ENCODE measurements around the gene S100A8. TPM values are rescaled to one million over a fixed set of nuclear protein-coding genes. Genes with fewer than 3 reads are reported as not detected.

The S100A8 gene
- total RNA-seq, 2 experiments from 2014 or later = not detected

DNA sequence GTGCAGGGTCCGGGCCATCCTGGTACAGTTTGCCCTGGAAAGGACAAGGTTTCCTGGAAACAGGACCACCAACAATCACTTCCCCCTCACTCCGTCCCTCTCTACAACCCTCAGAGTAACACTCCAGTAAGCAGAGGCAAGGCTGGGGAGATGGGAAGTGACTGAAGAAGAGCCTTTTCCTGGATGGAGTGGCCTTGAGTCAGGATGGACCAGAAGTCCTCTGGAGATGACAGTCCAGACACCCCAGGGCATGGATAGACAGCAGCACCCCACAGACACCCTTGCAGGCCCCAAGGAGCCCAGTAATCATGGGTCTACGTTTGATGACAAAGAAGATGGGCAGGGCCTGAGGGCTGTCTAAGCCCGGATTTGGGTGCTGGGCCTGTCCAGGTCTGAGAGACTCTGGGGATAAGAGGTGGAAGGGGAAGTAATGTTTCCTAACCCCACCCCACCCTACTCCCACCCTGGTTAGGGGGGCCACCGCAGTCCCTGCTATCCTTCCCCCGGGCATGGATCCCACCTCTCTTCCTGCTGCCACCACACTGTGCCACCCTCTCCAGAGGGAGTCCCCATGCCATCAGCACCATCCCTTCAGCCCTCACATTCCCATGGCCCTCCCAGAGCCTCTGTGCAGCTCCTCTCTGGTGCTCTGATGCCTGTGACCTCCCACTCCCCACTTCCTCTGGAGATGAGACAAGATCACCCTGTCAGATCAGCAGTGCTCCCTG is 7.2 kb upstream of the S100A8 start:
- intact Hi-C loops (cut with DNase I, micrococcal nuclease) = no loop called here
- Mint-ChIP-seq H3K27ac (no peak overlapping the region), H3K36me3 (ENCODE audit: low read depth) (no peaks in the 10 kb centered on the region), H3K27me3 (peaks cover 8% of the 10 kb centered on the region), H3K9me3 (ENCODE audit: low read depth) (no peaks in the 10 kb centered on the region), H3K4me3 (no peak overlapping the region), H3K4me1 (no peaks in the 10 kb centered on the region)
- DNase-seq = no peak
- ATAC-seq = no peak
- ChIA-PET POLR2A (no interaction called here), CTCF (no interaction called here)

DNA sequence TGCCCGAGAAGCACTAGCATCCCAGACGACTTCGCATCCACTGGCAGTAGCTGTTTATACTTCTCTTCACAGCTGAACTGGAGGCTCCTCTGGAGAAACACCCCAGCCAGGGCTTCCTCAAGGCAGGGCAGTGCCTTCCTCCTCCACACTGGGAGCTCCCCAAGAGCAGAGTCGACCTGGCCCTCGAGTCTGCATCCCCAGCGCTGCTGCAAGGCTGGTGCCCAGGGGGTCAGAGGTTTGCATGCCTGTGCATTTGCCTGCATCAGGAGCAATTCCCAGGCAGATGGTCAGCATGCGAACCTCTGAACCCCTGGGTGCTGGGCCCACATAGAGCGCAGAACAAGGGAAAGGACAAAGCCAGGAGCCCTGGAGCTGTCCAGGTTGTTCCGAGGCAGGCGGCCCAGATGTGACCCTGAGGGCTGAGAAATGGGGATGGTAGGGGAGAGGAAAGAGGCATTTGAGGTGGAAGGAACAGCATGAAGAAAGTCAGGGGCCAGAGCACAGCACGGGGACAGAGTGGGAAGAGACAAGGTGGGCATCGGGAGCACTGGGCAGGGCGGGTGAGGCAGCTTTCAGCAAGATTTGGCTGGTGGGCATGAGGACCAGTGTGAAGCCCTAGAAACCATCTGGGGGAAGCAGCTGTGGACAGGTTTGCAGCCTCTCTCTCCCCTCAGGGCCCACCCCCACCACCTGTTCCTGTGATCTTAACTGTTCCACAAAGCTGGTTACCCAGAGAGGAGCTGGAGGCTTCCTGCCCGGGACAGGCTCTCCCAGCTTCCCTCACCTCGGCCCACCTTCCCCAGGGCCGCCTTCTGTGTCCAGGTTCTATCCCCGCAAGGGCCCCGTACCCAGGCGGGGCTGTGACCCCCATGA is 6.4 kb upstream of the S100A8 start:
- no peak overlapping the region for H3K27ac Mint-ChIP-seq
- CTCF ChIA-PET = interaction anchor here (1.0 kb wide), 1 partner anchor 45 kb away, joined by 3 read pairs; no protein-coding TSS in a partner anchor
- ATAC-seq = no peak
- POLR2A ChIA-PET = no interaction called here
- intact Hi-C loops (cut with DNase I, micrococcal nuclease) = no loop called here
- DNase-seq = no peak
- no peak overlapping the region for H3K4me3 Mint-ChIP-seq
- H3K27me3 Mint-ChIP-seq = peaks cover 10% of the 10 kb centered on the region
- H3K4me1 Mint-ChIP-seq = no peaks in the 10 kb centered on the region
- H3K36me3 Mint-ChIP-seq (ENCODE audit: low read depth) = no peaks in the 10 kb centered on the region
- H3K9me3 Mint-ChIP-seq (ENCODE audit: low read depth) = no peaks in the 10 kb centered on the region

DNA sequence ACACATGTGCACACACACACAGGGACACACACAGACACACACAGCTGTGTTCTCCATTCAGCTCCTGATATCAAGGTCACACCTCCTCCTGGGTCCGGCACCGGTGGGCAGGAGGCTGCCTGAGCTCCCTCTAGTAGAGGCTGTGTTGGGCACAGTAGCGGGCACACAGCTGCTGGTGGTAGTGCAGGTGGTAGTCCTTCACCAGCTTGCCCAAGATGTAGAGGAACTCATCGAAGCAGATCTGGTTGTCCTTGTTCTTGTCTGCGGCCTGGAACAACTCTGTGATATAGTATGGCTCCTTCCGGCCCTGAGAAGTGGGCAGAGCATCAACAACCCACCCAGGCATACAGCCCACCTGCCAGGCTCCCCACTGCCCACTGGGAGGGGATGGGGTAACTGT is 5.6 kb upstream of the S100A8 start:
- Mint-ChIP-seq H3K27ac (no peak overlapping the region), H3K4me1 (no peaks in the 10 kb centered on the region), H3K9me3 (ENCODE audit: low read depth) (no peaks in the 10 kb centered on the region), H3K27me3 (peaks cover 10% of the 10 kb centered on the region), H3K4me3 (no peak overlapping the region), H3K36me3 (ENCODE audit: low read depth) (no peaks in the 10 kb centered on the region)
- DNase-seq (no peak), ATAC-seq (no peak)
- intact Hi-C loops (cut with DNase I, micrococcal nuclease) = no loop called here
- ChIA-PET POLR2A (no interaction called here), CTCF (interaction anchor here (1.0 to 2.4 kb wide), 2 partner anchors 44 to 98 kb away, joined by 3 to 9 read pairs; no protein-coding TSS in a partner anchor)

DNA sequence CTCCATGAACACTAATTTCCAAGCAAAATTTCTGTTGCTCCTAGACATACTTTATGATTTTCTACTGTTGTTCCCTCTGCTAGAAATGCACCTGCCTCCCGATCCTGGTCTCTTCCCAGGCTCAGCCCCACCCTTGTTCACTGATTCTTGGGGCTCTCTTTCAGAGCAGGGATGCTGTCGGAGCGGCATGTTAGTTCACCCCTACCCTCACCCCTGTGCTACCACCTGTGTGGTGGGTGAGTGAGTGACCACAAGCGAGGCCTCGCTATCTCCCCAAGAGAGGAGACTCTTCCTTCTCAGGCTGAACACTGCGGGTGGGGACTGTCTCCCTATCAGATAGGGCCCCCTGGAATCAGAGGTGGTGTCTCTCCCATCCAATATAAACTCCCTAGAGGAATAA is 4.9 kb upstream of the S100A8 start:
- Mint-ChIP-seq H3K27me3 (peaks cover 10% of the 10 kb centered on the region), H3K4me1 (no peaks in the 10 kb centered on the region), H3K9me3 (ENCODE audit: low read depth) (no peaks in the 10 kb centered on the region), H3K27ac (no peak overlapping the region), H3K4me3 (no peak overlapping the region), H3K36me3 (ENCODE audit: low read depth) (no peaks in the 10 kb centered on the region)
- intact Hi-C loops (cut with DNase I, micrococcal nuclease) = no loop called here
- ChIA-PET POLR2A (no interaction called here), CTCF (interaction anchor here (2.4 kb wide), 1 partner anchor 99 kb away, joined by 9 read pairs; no protein-coding TSS in a partner anchor)
- no peak for DNase-seq
- ATAC-seq = no peak

DNA sequence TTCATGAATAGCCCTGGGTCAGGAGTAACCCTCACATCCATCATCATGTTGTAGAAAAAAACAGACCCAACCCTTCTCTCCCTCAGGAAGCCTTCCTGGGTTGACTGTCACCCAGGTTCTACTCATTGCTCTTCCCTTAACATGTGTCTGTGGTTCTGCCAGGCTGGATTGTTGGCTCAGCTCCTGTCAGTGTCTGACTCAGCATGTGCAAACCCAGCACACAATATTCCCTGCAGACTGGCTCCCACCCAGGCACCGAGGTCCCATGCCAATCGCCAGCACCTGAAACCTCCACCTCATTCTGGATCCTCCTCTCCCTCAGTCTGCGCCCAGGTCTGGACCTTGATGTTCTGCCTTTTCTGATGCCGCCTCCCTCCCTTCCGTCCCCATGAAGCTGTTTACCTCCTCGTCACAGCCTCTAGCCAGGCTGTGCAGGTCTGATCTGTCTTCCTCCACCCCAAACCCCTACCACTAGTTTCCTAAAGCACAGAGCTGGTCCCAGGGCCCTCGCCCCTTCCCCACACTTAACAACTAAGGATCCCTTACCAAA is 4.3 kb upstream of the S100A8 start:
- ATAC-seq (no peak), DNase-seq (no peak)
- no peaks in the 10 kb centered on the region for H3K4me1 Mint-ChIP-seq
- H3K27ac Mint-ChIP-seq = no peak overlapping the region
- intact Hi-C loops (cut with DNase I, micrococcal nuclease) = no loop called here
- no peak overlapping the region for H3K4me3 Mint-ChIP-seq
- peaks cover 10% of the 10 kb centered on the region for H3K27me3 Mint-ChIP-seq
- ChIA-PET CTCF (interaction anchor here (2.4 kb wide), 1 partner anchor 100 kb away, joined by 9 read pairs; no protein-coding TSS in a partner anchor), POLR2A (no interaction called here)
- no peaks in the 10 kb centered on the region for H3K36me3 Mint-ChIP-seq (ENCODE audit: low read depth)
- no peaks in the 10 kb centered on the region for H3K9me3 Mint-ChIP-seq (ENCODE audit: low read depth)

DNA sequence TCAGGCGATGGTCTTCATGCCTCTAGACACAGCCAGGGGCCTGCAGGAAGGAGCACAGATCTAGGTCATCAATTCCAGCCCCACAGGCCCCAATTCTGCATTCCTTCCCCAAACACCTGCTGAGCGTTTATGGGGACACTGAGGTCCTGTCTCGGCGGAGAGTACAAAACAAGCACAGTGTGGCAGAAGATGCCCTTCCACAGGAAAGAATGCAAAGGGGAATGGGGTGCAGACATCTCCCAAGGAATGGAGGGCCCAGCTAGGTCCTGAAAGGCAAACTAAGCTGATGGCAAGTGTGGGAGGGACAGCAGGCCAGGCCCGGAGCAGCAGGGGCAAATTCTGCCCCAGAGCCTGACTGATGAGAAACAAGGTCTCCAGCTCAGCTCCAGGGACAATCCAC is 3.5 kb upstream of the S100A8 start:
- Mint-ChIP-seq H3K4me1 (no peaks in the 10 kb centered on the region), H3K27me3 (peaks cover 11% of the 10 kb centered on the region), H3K36me3 (ENCODE audit: low read depth) (no peaks in the 10 kb centered on the region), H3K9me3 (ENCODE audit: low read depth) (no peaks in the 10 kb centered on the region), H3K4me3 (no peak overlapping the region), H3K27ac (no peak overlapping the region)
- POLR2A ChIA-PET = no interaction called here
- DNase-seq (no peak), ATAC-seq (no peak)
- intact Hi-C loops (cut with DNase I, micrococcal nuclease) = no loop called here
- CTCF ChIA-PET = interaction anchor here (0.6 to 2.4 kb wide), 2 partner anchors 88 to 100 kb away, joined by 3 to 9 read pairs; no protein-coding TSS in a partner anchor

DNA sequence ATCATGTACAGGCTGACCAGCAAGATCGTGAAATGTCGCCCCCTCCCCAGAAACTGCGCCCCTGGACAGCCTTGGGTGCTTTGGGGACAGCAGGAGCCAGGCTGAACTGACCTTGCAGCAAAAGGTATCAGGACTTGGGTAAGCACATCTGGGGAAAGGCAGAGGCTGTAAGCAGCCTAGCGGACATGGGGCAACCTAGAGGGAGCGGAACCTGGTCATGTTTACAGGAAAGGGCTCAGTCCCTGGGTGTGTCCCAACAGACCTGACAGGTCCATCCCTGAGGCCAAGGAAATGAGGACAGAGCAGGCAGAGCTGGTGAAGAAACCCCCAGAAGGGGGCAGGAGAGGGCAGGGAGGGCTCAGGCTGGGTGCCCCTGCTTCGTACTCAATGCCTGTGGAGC is 3.1 kb upstream of the S100A8 start:
- intact Hi-C loops (cut with DNase I, micrococcal nuclease) = no loop called here
- Mint-ChIP-seq H3K27me3 (peaks cover 11% of the 10 kb centered on the region), H3K4me3 (no peak overlapping the region), H3K4me1 (no peaks in the 10 kb centered on the region), H3K27ac (no peak overlapping the region), H3K9me3 (ENCODE audit: low read depth) (no peaks in the 10 kb centered on the region), H3K36me3 (ENCODE audit: low read depth) (no peaks in the 10 kb centered on the region)
- ChIA-PET POLR2A (no interaction called here), CTCF (no interaction called here)
- ATAC-seq (no peak), DNase-seq (no peak)

DNA sequence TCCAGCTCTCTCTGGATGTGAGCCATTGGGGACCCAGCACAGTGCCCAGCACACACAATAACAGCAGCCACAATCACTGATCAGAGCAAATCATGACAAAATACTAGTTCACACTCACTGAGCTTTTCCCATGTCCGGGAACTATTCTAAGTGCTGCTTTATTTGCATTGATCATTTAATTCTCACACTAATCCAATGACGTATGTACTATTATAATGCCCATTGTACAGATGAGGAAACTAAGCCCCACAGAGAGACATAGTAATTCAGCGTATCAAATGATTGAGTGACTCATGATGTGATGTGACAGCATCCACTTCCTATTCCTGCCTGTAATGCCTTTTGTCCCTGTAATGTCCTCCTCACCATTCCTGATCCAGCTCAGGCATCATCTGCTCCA is 1.9 kb upstream of the S100A8 start:
- intact Hi-C loops (cut with DNase I, micrococcal nuclease) = no loop called here
- peaks cover 10% of the 10 kb centered on the region for H3K27me3 Mint-ChIP-seq
- CTCF ChIA-PET = interaction anchor here (1.4 kb wide), 2 partner anchors 10 to 102 kb away, joined by 3 to 4 read pairs; no protein-coding TSS in a partner anchor
- no peaks in the 10 kb centered on the region for H3K9me3 Mint-ChIP-seq (ENCODE audit: low read depth)
- H3K27ac Mint-ChIP-seq = no peak overlapping the region
- no peaks in the 10 kb centered on the region for H3K4me1 Mint-ChIP-seq
- no peaks in the 10 kb centered on the region for H3K36me3 Mint-ChIP-seq (ENCODE audit: low read depth)
- POLR2A ChIA-PET = no interaction called here
- H3K4me3 Mint-ChIP-seq = no peak overlapping the region
- DNase-seq = no peak
- ATAC-seq = no peak

DNA sequence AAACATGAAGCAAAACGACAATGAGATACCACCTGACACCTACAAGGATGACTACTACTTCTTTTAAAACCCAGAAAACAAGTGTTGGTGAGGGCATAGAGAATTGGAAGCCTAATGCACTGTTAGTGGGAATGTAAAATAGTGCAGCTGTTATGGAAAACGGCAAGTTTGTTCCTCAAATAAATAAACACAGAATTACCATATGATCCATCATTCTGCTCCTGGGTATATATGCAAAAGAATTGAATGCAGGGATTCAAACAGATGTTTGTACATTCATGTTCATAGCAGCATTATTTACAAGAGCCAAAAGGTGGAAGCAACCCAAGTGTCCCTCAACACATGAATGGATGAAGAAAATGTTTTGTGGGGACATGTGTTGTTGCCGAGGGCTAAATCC is 1.4 kb upstream of the S100A8 start:
- no peaks in the 10 kb centered on the region for H3K36me3 Mint-ChIP-seq (ENCODE audit: low read depth)
- no peak overlapping the region for H3K27ac Mint-ChIP-seq
- no peak overlapping the region for H3K4me3 Mint-ChIP-seq
- peaks cover 10% of the 10 kb centered on the region for H3K27me3 Mint-ChIP-seq
- ChIA-PET POLR2A (no interaction called here), CTCF (interaction anchor here (1.4 kb wide), 2 partner anchors 10 to 102 kb away, joined by 3 to 4 read pairs; no protein-coding TSS in a partner anchor)
- DNase-seq (no peak), ATAC-seq (no peak)
- intact Hi-C loops (cut with DNase I, micrococcal nuclease) = no loop called here
- H3K4me1 Mint-ChIP-seq = no peaks in the 10 kb centered on the region
- no peaks in the 10 kb centered on the region for H3K9me3 Mint-ChIP-seq (ENCODE audit: low read depth)

DNA sequence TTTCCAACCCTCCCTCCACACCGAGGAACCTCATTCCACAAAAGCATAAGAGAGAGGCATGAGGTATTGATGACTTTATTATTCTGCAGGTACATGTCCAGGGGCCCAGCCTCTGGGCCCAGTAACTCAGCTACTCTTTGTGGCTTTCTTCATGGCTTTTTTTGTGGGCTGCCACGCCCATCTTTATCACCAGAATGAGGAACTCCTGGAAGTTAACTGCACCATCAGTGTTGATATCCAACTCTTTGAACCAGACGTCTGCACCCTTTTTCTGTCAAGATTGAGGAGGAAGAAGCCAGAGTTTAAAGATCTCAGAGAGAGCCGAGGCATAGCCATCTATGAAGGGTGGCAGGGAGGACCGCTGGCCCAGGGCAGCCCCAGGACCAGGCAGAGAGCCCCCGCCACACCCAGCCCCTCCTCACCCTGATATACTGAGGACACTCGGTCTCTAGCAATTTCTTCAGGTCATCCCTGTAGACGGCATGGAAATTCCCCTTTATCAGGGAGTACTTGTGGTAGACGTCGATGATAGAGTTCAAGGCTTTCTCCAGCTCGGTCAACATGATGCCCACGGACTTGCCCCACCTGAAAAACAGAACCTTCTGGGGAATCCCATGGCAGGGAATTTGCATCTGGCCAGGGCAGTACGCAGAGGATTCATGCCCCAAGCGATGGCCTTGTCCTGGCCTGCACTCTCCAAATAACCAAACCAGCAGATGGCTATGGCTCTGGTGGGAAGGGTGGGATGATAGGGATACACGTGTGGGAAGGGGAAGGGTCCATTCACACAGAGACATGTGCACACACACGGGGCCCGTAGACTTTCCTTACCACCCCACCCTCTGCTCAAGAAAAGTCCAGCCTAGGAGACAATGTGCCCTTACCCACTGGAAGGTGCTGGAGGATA is 647 bp downstream of the S100A8 start:
- CTCF ChIA-PET = no interaction called here
- ATAC-seq = no peak
- Mint-ChIP-seq H3K4me1 (no peaks in the 10 kb centered on the region), H3K9me3 (ENCODE audit: low read depth) (no peaks in the 10 kb centered on the region), H3K36me3 (ENCODE audit: low read depth) (no peaks in the 10 kb centered on the region), H3K4me3 (no peak overlapping the region), H3K27ac (no peak overlapping the region), H3K27me3 (peaks cover 10% of the 10 kb centered on the region)
- DNase-seq = no peak
- intact Hi-C loops (cut with DNase I, micrococcal nuclease) = no loop called here
- POLR2A ChIA-PET = no interaction called here

DNA sequence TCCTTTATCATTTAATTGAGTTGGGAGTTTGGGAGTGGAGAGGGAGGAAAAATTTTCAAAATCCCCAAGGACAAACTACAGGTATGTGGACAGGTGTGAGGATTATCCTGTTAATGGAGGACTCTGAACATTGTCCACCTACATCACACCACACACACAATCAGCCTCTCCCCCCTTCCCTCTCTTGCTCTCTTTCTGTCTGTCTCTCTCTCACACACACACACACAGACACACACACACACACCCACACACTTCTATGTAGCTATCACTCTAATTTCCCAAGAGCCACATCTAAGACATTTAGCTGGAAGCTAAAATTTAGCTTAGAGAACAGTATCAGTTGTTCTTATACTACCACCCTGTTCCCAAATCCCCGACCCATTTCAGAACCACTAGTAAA is 1.5 kb downstream of the S100A8 start:
- H3K27me3 Mint-ChIP-seq = peaks cover 8% of the 10 kb centered on the region
- DNase-seq (no peak), ATAC-seq (no peak)
- H3K36me3 Mint-ChIP-seq (ENCODE audit: low read depth) = no peaks in the 10 kb centered on the region
- CTCF ChIA-PET = no interaction called here
- H3K4me3 Mint-ChIP-seq = no peak overlapping the region
- intact Hi-C loops (cut with DNase I, micrococcal nuclease) = no loop called here
- POLR2A ChIA-PET = no interaction called here
- no peak overlapping the region for H3K27ac Mint-ChIP-seq
- H3K9me3 Mint-ChIP-seq (ENCODE audit: low read depth) = no peaks in the 10 kb centered on the region
- no peaks in the 10 kb centered on the region for H3K4me1 Mint-ChIP-seq
